ENCODE measurements around the gene CEP295NL.
A peak's percentile ranks its signal among the peaks of the same experiment; 100 is the strongest.

CEP295NL gene

DNA sequence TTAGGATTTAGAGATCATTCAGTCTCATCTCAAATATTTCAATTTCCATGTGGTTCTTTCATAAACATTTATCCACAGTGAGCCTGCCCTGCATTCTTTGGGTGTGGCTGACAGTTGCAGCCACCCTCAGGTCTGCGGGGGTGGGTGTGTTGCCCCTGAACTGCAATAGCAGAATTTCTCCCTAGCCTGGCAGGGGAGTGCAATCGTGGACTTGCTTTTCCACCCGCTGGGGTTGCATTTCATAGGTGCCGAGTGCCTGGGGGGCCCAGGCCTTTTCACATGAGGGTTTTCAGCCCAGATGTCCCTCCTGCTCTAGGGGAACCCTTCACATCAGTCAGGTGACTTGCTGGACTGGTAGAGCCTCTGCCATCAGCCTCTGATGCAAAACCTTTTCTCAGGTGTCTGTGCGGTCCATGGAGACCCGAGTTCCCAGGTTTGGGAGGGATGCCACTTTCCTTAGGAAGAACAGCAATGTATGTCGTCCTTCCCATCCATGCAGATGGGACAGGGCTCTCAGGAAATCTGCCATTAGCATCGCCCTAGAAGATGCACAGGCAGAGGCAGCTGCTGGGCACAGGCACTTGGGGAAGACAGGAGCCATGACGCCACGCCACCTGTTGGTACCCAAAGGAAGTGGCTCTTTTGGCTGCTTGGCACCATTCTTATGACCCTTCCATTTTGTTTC lies 60.0 kb downstream of the CEP295NL start:
- peak; percentile 71 for DNase-seq (ENCODE audit: low read depth)
- TF ChIP-seq, protein P1, sequence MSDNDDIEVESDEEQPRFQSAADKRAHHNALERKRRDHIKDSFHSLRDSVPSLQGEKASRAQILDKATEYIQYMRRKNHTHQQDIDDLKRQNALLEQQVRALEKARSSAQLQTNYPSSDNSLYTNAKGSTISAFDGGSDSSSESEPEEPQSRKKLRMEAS (IDR thresholded peaks at IDR 0.05; ENCODE audit: low read depth, low read length) = no peak
- TF ChIP-seq, protein P2, sequence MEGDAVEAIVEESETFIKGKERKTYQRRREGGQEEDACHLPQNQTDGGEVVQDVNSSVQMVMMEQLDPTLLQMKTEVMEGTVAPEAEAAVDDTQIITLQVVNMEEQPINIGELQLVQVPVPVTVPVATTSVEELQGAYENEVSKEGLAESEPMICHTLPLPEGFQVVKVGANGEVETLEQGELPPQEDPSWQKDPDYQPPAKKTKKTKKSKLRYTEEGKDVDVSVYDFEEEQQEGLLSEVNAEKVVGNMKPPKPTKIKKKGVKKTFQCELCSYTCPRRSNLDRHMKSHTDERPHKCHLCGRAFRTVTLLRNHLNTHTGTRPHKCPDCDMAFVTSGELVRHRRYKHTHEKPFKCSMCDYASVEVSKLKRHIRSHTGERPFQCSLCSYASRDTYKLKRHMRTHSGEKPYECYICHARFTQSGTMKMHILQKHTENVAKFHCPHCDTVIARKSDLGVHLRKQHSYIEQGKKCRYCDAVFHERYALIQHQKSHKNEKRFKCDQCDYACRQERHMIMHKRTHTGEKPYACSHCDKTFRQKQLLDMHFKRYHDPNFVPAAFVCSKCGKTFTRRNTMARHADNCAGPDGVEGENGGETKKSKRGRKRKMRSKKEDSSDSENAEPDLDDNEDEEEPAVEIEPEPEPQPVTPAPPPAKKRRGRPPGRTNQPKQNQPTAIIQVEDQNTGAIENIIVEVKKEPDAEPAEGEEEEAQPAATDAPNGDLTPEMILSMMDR (IDR thresholded peaks at IDR 0.05; ENCODE audit: low read depth, low read length) = peak; percentile 84
- no peak for TF ChIP-seq MYC (IDR thresholded peaks at IDR 0.05; ENCODE audit: low read depth, low read length)
- H3K4me3 ChIP-seq (ENCODE audit: low read depth, low read length) = no peak overlapping the region

DNA sequence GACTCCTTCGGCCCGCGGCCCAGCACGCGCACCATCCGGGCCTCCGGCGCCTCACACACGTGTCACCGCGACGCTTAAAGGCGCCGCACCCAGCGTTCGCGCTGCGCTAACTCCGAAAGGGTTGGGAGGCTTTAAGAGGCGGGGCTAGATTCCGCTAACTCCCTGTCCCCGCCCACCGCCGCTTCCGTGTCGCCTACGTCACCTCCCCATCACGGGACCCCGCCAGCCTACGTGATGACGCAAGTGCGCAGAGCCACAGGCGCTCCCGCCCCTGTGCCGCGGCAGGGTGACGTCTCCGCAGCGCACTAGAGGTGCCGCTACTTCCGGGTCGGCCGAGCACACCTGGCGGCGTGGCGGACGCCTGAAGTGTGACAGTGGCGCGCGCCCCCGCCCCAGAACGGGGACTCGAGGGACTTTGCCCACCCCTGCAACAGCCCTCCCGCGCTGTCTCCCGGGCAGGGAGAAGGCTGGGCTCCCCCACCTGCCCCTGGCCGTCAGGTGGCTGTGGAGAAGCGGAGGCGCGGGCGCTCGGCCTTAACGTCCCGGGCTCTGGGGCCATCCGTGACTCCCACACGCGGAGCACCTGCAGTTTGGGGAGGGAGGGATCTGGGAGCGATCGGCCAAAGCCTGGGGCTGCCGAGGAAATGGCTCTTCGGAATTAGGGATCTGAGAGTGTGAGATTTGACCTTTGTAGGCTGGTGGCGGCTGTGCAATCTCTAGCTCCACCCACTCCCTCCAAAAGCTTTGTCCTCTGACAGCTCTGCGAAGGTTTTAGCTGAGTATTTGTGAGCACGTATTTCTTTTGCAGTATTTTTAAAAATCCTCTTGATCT lies 62.0 kb downstream of the CEP295NL start, which contains the start of gene USP36:
USP36 (minus strand) TSS at position 35 of the 832 bp plus-strand sequence. CDS start 4,451 bp downstream, outside the sequence.
- H3K4me3 ChIP-seq (ENCODE audit: low read depth, low read length) = peak within 1 kb of the TSS; percentile 82
- DNase-seq (ENCODE audit: low read depth) = peak; percentile 99
- TF ChIP-seq MYC (IDR thresholded peaks at IDR 0.05; ENCODE audit: low read depth, low read length) (peak; percentile 95), POLR2A (IDR thresholded peaks at IDR 0.05; ENCODE audit: extremely low read depth, insufficient read length) (peak; percentile 83)
- TF ChIP-seq, protein P1 (IDR thresholded peaks at IDR 0.05; ENCODE audit: low read depth, low read length) = peak; percentile 97
- TF ChIP-seq, protein P2 (IDR thresholded peaks at IDR 0.05; ENCODE audit: low read depth, low read length) = no peak
